SK-N-SH treated with all-trans-retinoic acid at 6 μM for 48 hours (cell line): ENCODE measurements around the gene TSEN54.

Source experiments
- ARNTL ChIP-seq: fragments of 450-650 bp; formaldehyde crosslinking; IDR thresholded peaks from 2 replicates; pipeline ENCODE4 v1.5.0; 2020; ENCODE audit warnings: low read depth, mild to moderate bottlenecking, moderate library complexity, borderline replicate concordance
- TF ChIP-seq, protein P1 (sequence below): fragments of 250-450 bp; sonication (Bioruptor Pico); IDR thresholded peaks from 2 replicates; pipeline ENCODE4 v1.8.0; 2020; ENCODE audit warnings: mild to moderate bottlenecking, moderate library complexity, borderline replicate concordance

DNA sequence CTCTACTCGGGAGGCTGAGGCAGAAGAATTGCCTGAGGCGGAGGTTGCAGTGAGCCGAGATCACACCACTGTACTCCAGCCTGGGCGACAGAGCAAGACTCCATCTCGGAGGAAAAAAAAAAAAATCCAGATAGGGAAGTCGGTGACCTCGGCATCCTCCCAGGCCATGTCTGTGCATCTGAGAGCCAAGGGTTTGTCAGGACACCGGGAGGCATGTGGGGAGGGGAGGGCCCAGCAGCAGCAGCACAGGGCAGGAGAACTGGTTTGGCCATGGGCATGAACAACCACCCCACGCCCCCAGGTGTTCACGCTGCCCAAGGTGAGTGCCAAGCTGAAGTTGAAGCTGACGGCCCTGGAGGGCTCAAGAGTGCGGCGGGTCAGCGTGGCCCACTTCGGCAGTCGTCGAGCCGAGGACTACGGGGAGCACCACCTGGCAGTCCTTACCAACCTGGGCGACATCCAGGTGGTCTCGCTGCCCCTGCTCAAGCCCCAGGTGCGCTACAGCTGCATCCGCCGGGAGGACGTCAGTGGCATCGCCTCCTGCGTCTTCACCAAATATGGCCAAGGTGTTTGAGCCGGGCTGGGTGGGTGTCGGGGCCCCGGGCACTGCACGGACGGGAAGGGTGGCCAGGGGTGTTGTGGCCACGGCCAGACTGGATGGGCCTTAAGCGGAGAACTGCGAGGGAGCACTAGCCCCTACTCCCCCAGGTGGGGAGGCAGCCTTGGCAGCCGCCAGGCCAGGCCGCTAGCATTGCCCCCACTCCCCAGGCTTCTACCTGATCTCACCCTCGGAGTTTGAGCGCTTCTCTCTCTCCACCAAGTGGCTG lies 56.6 kb downstream of the TSEN54 start:
- TF ChIP-seq, protein P1, sequence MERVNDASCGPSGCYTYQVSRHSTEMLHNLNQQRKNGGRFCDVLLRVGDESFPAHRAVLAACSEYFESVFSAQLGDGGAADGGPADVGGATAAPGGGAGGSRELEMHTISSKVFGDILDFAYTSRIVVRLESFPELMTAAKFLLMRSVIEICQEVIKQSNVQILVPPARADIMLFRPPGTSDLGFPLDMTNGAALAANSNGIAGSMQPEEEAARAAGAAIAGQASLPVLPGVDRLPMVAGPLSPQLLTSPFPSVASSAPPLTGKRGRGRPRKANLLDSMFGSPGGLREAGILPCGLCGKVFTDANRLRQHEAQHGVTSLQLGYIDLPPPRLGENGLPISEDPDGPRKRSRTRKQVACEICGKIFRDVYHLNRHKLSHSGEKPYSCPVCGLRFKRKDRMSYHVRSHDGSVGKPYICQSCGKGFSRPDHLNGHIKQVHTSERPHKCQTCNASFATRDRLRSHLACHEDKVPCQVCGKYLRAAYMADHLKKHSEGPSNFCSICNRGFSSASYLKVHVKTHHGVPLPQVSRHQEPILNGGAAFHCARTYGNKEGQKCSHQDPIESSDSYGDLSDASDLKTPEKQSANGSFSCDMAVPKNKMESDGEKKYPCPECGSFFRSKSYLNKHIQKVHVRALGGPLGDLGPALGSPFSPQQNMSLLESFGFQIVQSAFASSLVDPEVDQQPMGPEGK (CRISPR knock-in tag), result no peak
- TF ChIP-seq ARNTL (CRISPR knock-in tag), result no peak
